HUES64 (cell line): ENCODE data around the gene CEL.
"Not testable (repeated sequence)": the region's sequence is repeated elsewhere in the genome, so short reads cannot be mapped to it uniquely, and the experiment has no call there.

ENCODE experiments used
- H3K27ac ChIP-seq: 2 replicates; pipeline ENCODE4 v1.7.0; 2013; ENCODE audit warnings: low read depth, low read length, inconsistent platforms
- H3K27me3 ChIP-seq: 2 replicates; pipeline ENCODE4 v1.6.1; 2013; ENCODE audit warnings: mild to moderate bottlenecking, low read length; ENCODE audit not compliant: insufficient read depth
- H3K36me3 ChIP-seq: 2 replicates; pipeline ENCODE4 v1.6.1; 2013; ENCODE audit warnings: mild to moderate bottlenecking, low read length; ENCODE audit not compliant: insufficient read depth
- H3K4me1 ChIP-seq: 2 replicates; pipeline ENCODE4 v1.6.1; 2013; ENCODE audit warnings: mild to moderate bottlenecking, low read length, moderate library complexity; ENCODE audit not compliant: insufficient read depth
- H3K4me3 ChIP-seq: 2 replicates; pipeline ENCODE4 v1.5.1; 2013; ENCODE audit warnings: mild to moderate bottlenecking, low read length, moderate library complexity
- H3K9ac ChIP-seq: 2 replicates; pipeline ENCODE4 v1.6.1; 2013; ENCODE audit warnings: mild to moderate bottlenecking, low read depth, low read length
- H3K9me3 ChIP-seq: 2 replicates; pipeline ENCODE4 v1.6.1; 2013; ENCODE audit warnings: low read depth, low read length; ENCODE audit not compliant: insufficient read depth
- WGBS: fragments of 150-250, 120-280 bp; methylation state at CpG from one replicate; pipeline ENCODE4 v1.1.7; 2013; ENCODE audit warnings: missing lambda C conversion rate; 5-methylcytosine and 5-hydroxymethylcytosine counted together

Gene CEL

DNA sequence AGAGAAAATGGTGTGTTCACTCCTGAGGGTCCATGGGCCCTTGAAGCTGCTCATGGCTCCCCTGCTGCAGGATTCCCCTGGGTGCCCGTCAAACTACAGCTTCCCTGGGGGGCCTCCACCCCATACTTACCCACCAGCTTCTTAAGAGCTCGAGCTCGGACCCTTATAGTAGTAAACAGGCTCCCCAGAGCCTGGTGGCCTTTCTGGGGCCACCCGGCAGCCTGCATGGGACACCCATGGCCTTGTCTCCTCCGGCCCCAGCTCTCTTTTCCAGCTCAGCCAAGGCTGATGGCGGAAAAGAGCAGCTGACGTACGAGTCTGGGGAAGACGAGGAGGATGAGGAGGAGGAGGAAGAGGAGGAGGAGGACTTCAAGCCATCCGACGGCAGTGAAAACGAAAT is 4.2 kb upstream of the CEL start:
- H3K27ac ChIP-seq, result no peak overlapping the region
- H3K4me1 ChIP-seq, result peaks cover 14% of the 10 kb centered on the region
- H3K36me3 ChIP-seq, result peaks cover 58% of the 10 kb centered on the region
- H3K27me3 ChIP-seq, result no peaks in the 10 kb centered on the region
- 94% methylated on average over 12 of the region's 12 CpGs for WGBS
- no peaks in the 10 kb centered on the region for H3K9me3 ChIP-seq
- no peak overlapping the region for H3K4me3 ChIP-seq
- H3K9ac ChIP-seq, result no peak overlapping the region

DNA sequence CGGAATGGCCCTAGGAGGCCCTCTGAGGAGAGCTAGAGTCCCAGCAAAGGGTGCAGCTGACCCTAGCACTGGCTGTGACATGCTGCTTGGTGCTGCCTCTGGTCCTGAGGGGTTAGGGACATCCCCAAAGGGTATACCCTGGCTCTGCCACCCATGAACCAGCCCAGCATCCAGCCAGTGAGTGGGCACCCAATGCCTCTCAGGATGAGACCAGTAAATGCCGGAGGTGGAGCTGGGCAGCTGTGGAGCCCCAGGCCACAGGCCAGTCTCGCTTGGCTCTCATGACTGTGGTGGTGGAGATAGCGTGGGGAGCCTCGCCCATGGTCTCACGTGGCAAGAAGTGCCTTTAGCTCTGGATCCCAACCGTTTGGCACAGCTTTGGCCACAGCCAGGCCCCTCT is 3.7 kb upstream of the CEL start:
- 90% methylated on average over 7 of the region's 7 CpGs for WGBS
- no peak overlapping the region for H3K27ac ChIP-seq
- H3K9ac ChIP-seq, result no peak overlapping the region
- no peak overlapping the region for H3K4me3 ChIP-seq
- H3K9me3 ChIP-seq, result no peaks in the 10 kb centered on the region
- H3K27me3 ChIP-seq, result no peaks in the 10 kb centered on the region
- peaks cover 14% of the 10 kb centered on the region for H3K4me1 ChIP-seq
- H3K36me3 ChIP-seq, result peaks cover 54% of the 10 kb centered on the region

DNA sequence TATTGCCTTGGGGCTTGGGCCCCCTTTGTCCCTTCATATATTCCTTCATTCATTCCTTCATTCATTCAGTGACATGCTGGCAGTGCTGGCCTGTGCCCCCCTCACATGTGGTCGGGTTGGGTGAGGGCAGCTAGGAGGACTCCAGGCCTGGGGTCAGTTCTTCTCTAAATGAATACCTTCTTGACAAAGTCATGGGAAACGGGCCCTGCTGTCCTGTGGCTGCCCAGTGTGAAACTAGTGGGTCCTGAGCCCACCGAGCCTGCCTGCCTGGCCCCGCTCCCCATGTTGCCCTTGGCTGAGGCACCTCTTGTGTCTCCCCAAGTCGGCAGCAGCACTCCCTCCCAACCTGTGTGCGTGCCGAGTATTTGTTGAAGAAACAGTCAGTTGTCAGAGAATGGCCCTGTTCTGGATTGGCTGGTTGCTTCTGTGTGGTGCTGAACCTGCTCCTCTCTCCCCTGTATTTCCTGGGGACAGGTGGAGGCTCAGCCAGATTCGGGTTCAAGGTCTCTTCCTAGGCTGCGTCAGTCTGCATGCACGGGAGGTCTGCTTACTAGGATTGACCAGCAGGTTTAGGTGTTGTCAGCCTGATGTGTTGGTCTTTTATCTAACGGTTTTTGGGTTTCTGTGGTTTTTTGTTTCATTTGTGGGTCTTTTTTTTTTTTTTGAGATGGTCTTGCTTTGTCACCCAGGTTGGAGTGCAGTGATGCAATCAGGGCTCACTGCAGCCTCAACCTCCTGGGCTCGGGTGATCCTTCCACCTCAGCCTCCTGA is 3.0 kb upstream of the CEL start:
- no peak overlapping the region for H3K9ac ChIP-seq
- no peak overlapping the region for H3K27ac ChIP-seq
- H3K27me3 ChIP-seq, result no peaks in the 10 kb centered on the region
- peaks cover 48% of the 10 kb centered on the region for H3K36me3 ChIP-seq
- no peak overlapping the region for H3K4me3 ChIP-seq
- 92% methylated on average over 12 of the region's 12 CpGs for WGBS
- no peaks in the 10 kb centered on the region for H3K9me3 ChIP-seq
- peaks cover 14% of the 10 kb centered on the region for H3K4me1 ChIP-seq

DNA sequence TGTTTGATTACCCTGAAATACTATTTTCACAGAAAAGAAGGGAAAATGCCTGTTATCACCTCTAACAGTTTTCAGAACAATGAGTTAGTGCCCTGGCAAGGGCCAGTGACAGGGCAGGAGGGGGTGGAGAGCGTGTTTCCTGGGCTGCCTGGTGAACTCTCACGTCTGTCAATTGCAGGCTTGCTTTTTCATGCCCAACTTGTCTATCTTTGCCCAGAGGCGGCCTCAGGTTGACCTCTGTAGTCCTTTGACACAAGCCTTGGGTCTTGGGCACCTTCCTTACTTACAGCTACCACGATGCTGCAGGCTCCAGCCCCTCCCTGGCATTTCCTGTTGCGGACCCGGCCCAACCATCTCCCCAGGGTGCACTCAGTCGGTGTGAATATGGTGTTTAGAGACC is 2.2 kb upstream of the CEL start:
- no peaks in the 10 kb centered on the region for H3K9me3 ChIP-seq
- no peak overlapping the region for H3K27ac ChIP-seq
- no peaks in the 10 kb centered on the region for H3K27me3 ChIP-seq
- H3K4me1 ChIP-seq, result peaks cover 14% of the 10 kb centered on the region
- 32% methylated on average over 7 of the region's 7 CpGs for WGBS
- H3K4me3 ChIP-seq, result no peak overlapping the region
- H3K36me3 ChIP-seq, result peaks cover 39% of the 10 kb centered on the region
- no peak overlapping the region for H3K9ac ChIP-seq

DNA sequence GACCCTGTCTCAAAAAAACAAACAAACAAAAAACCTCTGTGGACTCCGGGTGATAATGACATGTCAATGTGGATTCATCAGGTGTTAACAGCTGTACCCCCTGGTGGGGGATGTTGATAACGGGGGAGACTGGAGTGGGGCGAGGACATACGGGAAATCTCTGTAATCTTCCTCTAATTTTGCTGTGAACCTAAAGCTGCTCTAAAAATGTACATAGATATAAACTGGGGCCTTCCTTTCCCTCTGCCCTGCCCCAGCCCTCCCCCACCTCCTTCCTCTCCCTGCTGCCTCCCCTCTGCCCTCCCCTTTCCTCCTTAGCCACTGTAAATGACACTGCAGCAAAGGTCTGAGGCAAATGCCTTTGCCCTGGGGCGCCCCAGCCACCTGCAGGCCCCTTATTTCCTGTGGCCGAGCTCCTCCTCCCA is 1.4 kb upstream of the CEL start:
- no peaks in the 10 kb centered on the region for H3K27me3 ChIP-seq
- H3K9ac ChIP-seq, result no peak overlapping the region
- WGBS, result 13% methylated on average over 4 of the region's 6 CpGs
- H3K36me3 ChIP-seq, result peaks cover 31% of the 10 kb centered on the region
- H3K4me3 ChIP-seq, result no peak overlapping the region
- no peak overlapping the region for H3K27ac ChIP-seq
- peaks cover 14% of the 10 kb centered on the region for H3K4me1 ChIP-seq
- H3K9me3 ChIP-seq, result no peaks in the 10 kb centered on the region

DNA sequence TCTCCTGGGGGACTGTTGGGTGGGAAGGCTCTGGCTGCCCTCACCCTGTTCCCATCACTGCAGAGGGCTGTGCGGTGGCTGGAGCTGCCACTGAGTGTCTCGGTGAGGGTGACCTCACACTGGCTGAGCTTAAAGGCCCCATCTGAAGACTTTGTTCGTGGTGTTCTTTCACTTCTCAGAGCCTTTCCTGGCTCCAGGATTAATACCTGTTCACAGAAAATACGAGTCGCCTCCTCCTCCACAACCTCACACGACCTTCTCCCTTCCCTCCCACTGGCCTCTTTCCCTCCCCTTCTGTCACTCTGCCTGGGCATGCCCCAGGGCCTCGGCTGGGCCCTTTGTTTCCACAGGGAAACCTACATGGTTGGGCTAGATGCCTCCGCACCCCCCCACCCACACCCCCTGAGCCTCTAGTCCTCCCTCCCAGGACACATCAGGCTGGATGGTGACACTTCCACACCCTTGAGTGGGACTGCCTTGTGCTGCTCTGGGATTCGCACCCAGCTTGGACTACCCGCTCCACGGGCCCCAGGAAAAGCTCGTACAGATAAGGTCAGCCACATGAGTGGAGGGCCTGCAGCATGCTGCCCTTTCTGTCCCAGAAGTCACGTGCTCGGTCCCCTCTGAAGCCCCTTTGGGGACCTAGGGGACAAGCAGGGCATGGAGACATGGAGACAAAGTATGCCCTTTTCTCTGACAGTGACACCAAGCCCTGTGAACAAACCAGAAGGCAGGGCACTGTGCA is 590 bp upstream of the CEL start:
- H3K36me3 ChIP-seq, result peaks cover 23% of the 10 kb centered on the region
- peak overlapping the region; percentile 33; the same call in 1 of the 2 replicates for H3K9ac ChIP-seq
- WGBS, result 59% methylated on average over 14 of the region's 14 CpGs
- not testable (repeated sequence) for H3K9me3 ChIP-seq, H3K4me3 ChIP-seq, H3K27me3 ChIP-seq
- H3K4me1 ChIP-seq, result peaks cover 14% of the 10 kb centered on the region
- peak overlapping the region; percentile 52; the same call in 1 of the 2 replicates for H3K27ac ChIP-seq

DNA sequence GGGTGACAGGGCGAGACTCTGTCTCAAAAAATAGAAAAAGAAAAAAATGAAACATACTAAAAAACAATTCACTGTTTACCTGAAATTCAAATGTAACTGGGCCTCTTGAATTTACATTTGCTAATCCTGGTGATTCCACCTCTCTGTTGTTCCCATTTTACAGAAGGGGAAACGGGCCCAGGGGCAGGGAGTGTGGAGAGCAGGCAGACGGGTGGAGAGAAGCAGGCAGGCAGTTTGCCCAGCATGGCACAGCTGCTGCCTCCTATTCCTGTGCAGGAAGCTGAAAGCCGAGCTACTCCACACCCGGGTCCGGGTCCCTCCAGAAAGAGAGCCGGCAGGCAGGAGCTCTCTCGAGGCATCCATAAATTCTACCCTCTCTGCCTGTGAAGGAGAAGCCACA is 788 bp downstream of the CEL start:
- WGBS, result 84% methylated on average over 2 of the region's 8 CpGs
- H3K27ac ChIP-seq, H3K36me3 ChIP-seq: not testable (repeated sequence)

DNA sequence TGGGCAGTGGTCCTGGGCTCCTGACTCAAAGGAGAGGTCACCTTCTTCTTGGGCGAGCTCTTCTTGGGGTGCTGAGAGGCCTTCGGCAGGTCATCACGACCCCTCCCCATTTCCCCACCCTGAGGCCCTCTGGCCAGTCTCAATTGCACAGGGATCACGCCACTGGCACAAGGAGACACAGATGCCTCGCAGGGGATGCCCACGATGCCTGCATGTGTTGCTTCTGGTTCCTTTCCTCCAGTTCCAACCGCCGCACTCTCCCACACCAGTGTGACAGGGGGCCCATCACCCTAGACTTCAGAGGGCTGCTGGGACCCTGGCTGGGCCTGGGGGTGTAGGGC is 1.3 kb downstream of the CEL start:
- H3K27ac ChIP-seq, result no peak overlapping the region
- H3K4me3 ChIP-seq, result no peak overlapping the region
- peaks cover 5% of the 10 kb centered on the region for H3K36me3 ChIP-seq
- no peaks in the 10 kb centered on the region for H3K27me3 ChIP-seq
- WGBS, result 97% methylated on average over 8 of the region's 8 CpGs
- no peak overlapping the region for H3K9ac ChIP-seq
- H3K9me3 ChIP-seq, result no peaks in the 10 kb centered on the region
- peaks cover 14% of the 10 kb centered on the region for H3K4me1 ChIP-seq

More for the DNA sequence above, 788 bp downstream of the CEL start:
- not testable (repeated sequence) for H3K27me3 ChIP-seq, H3K9me3 ChIP-seq, H3K9ac ChIP-seq, H3K4me3 ChIP-seq
- peaks cover 14% of the 10 kb centered on the region for H3K4me1 ChIP-seq

DNA sequence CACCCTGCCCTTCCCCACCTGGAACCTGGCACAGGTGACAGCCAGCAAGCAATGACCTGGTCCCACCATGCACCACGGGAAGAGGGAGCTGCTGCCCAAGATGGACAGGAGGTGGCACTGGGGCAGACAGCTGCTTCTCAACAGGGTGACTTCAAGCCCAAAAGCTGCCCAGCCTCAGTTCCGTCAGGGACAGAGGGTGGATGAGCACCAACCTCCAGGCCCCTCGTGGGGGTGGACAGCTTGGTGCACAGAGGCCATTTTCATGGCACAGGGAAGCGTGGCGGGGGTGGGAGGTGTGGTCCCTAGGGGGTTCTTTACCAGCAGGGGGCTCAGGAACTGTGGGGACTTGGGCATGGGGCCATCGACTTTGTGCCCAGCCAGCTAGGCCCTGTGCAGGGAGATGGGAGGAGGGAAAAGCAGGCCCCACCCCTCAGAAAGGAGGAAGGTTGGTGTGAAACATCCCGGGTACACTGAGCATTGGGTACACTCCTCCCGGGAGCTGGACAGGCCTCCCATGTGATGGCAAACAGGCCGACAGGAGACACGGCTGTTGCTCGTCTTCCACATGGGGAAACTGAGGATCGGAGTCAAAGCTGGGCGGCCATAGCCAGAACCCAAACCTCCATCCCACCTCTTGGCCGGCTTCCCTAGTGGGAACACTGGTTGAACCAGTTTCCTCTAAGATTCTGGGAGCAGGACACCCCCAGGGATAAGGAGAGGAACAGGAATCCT is 1.9 kb downstream of the CEL start:
- no peaks in the 10 kb centered on the region for H3K9me3 ChIP-seq
- peaks cover 14% of the 10 kb centered on the region for H3K4me1 ChIP-seq
- no peak overlapping the region for H3K27ac ChIP-seq
- no peaks in the 10 kb centered on the region for H3K27me3 ChIP-seq
- no peak overlapping the region for H3K4me3 ChIP-seq
- no peaks in the 10 kb centered on the region for H3K36me3 ChIP-seq
- 91% methylated on average over 14 of the region's 14 CpGs for WGBS
- H3K9ac ChIP-seq, result no peak overlapping the region

DNA sequence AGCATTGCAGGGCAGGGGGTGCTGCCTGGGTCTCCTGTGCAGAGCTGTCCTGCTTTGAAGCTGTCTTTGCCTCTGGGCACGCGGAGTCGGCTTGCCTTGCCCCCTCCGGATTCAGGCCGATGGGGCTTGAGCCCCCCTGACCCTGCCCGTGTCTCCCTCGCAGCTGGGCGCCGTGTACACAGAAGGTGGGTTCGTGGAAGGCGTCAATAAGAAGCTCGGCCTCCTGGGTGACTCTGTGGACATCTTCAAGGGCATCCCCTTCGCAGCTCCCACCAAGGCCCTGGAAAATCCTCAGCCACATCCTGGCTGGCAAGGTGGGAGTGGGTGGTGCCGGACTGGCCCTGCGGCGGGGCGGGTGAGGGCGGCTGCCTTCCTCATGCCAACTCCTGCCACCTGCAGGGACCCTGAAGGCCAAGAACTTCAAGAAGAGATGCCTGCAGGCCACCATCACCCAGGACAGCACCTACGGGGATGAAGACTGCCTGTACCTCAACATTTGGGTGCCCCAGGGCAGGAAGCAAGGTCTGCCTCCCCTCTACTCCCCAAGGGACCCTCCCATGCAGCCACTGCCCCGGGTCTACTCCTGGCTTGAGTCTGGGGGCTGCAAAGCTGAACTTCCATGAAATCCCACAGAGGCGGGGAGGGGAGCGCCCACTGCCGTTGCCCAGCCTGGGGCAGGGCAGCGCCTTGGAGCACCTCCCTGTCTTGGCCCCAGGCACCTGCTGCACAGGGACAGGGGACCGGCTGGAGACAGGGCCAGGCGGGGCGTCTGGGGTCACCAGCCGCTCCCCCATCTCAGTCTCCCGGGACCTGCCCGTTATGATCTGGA is 2.7 kb downstream of the CEL start:
- Histone ChIP-seq H3K9me3 (no peaks in the 10 kb centered on the region), H3K27me3 (no peaks in the 10 kb centered on the region), H3K4me3 (no peak overlapping the region), H3K36me3 (no peaks in the 10 kb centered on the region), H3K4me1 (peaks cover 12% of the 10 kb centered on the region), H3K27ac (no peak overlapping the region), H3K9ac (no peak overlapping the region)
- 96% methylated on average over 30 of the region's 30 CpGs for whole genome bisulfite sequencing
